Measurements from ENCODE around the gene TNFRSF1A.

Gene TNFRSF1A

GRCh38 chr12:6336889-6337853 lies 4.7 kb downstream of the TNFRSF1A start:
- DNase-seq = no peak

DNA sequence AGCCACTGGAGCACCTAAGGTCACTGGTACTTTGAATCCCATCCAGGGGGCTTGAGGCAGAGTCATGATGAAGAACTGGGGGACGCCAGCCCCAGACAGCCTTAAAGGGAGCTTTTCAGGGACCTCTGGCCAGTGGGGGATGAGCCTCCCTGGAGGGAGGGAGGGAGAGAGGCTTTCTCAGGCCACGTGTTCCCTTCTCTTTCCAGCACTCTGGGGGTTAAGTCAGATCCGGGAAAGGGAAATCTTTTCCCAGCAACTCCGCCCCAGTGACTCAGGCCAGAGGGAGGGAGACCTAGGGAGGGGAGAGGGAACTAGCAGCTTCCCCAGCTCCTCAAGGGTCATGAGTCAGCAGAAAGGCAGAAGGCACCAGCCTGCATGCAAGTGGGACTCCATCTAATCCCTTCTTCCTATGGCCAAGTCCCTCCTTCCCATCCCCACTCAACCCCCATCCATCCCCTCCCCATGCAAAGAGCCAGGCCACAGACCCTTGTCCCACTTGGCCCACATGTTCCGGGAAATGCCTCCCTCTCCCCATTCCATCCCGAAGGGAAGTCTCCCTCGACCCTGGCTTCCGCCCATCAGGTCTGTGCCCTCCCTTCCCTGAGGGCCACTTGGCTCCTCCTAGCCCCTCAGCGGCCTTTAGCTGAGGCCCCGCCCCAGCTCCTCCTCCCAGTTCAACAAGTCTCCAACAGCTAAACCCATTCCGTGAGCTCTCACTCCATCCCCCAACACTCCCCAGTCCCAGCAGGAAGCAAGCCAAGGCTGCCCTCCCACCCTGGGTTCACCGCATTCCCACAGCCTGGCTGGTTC lies 5.6 kb downstream of the TNFRSF1A start:
- peak; percentile 100 for DNase-seq

DNA sequence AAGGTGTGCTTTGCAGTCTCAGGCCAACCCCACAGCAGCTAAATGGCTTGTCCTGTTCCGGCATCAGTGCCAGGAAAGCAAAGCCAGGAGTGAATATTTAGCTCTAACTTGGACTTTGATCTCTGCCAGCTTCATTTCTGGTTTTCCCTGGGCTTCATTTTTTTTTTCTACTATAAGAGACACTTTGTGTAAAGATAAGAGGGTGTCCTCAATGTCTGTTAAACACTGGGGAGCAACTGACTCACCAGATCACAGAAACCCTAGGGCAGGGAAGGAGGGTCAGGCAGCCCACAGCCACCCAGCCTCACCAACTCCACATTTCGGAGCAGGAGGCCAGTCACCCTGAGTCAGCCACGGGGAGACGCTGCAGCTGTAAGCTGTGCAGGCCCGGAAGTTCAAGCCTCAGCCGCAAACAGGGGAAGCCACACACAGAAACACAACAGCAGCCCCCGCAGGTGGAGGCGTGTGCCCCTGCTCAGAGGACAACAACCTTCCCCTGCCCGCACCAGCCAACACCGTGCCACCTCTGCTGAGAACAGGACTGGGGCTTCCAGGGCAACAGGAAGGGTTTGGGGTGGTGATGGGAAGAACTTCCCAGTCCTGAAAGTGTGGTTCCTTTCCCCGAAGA lies 6.3 kb downstream of the TNFRSF1A start:
- peak; percentile 82 for DNase-seq

GRCh38 chr12:6334940-6335450 lies 6.9 kb downstream of the TNFRSF1A start:
- DNase-seq = no peak

- DNase-seq = no peak
These were observed 7.5 kb downstream of the TNFRSF1A start for GRCh38 chr12:6334359-6334758.

DNA sequence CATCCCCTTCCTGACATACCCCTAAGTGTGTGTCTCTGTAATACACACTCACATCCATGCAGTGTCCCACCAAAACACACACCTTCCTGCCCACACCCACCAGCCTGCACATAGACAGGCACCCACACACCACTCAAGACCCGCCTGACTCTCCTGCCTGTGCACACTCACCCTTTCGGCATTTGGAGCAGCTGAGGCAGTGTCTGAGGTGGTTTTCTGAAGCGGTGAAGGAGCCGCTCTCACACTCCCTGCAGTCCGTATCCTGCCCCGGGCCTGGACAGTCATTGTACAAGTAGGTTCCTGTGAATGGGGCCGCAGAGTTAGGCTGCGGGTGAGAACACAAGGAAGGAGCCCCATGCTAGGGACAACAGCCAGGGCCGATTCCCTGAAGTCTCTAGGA lies 8.3 kb downstream of the TNFRSF1A start:
- DNase-seq = peak; percentile 75

GRCh38 chr12:6333029-6333428 lies 8.8 kb downstream of the TNFRSF1A start:
- DNase-seq = no peak

DNA sequence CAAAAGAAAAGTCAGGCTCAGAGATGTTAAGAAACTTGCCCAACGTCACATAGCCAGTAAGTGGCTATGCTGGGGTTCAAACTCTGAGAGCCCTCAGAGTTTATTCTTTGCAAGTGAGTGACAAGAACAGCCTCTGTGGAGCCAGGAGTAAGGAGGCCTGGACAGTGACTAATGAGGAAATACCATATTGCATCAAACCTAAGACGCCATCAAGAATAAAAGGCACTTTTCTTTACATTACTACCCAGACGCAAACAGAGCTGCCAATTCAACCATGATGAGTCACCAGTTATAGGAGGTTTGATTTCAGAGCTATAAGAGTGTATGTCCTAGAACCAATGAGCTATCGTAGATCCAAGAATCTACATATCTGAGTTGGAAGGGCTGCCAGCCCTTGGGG lies 9.4 kb downstream of the TNFRSF1A start:
- peak; percentile 93 for DNase-seq

- DNase-seq = no peak
These were observed 10.7 kb downstream of the TNFRSF1A start for GRCh38 chr12:6330999-6331714.

- no peak for DNase-seq
These were observed 11.7 kb downstream of the TNFRSF1A start for GRCh38 chr12:6330192-6330591.

- no peak for DNase-seq
These were observed 12.2 kb downstream of the TNFRSF1A start for GRCh38 chr12:6329703-6330064.

DNA sequence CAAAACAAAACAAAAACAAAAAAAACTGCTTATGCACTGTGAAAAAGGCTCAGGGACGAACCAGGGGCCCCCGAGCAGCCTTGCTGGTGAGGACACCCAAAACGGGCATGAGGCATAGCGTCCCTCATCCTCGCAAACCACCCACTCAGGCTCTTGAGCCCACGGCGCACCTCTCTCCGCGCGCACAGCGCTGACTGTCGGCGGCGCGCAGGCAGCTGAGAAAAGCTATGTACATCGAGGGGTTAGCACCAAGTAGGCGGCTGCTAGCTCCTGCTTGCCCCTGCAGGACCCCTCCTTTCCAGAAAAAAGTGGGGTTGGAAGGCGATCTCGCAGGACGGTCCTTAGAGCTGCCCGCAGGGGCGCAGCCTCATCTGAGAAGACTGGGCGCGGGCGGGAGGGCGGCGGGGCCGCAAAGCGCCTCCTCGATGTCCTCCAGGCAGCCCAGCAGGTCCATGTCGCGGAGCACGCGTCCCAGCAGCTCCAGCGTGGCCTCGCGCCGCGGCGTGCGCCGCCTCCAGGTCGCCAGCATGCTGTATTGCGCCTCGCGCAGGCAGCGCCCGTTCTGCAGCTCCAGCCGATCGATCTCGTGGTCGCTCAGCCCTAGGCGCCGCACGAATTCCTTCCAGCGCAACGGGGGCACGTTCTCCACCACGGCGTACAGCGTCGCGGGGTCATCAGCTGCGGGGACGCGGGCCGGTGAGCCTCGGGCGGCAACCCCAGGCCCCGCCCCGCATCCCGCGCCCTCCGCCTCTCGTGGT lies 12.8 kb downstream of the TNFRSF1A start:
- no peak for DNase-seq

DNA sequence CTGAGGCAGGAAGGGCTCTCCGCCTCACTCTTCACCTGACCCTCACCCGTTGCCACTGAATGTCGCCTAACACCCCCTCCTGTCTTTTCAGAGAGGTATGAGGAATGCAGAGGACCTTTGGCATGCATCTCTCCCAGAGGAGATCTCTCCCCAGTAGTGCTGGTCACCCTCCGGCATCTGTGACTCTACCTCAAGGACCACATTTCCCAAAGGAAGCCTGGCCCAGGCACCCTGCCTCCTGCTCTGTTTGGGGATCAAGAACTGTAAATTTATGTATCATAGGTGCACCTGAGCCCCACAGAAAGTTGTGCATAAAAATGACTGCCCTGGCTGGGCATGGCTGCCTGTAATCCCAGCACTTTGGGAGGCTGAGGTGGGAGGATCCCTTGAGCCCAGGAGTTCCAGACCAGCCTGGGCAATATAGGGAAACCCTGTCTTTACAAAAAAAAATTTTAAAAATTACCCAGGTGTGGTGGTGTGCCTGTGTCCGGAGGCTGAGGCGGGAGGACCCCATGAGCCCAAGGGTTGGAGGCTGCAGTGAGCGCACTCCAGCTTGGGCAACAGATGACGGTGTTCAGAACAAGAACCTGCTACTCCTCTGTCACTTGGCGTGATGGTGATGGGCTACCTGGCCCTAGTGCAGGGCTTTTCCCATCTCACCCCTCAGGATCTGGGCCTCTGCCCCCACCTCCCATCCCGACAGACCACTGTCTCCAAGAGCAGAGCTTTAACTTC lies 13.7 kb downstream of the TNFRSF1A start:
- DNase-seq = no peak

DNA sequence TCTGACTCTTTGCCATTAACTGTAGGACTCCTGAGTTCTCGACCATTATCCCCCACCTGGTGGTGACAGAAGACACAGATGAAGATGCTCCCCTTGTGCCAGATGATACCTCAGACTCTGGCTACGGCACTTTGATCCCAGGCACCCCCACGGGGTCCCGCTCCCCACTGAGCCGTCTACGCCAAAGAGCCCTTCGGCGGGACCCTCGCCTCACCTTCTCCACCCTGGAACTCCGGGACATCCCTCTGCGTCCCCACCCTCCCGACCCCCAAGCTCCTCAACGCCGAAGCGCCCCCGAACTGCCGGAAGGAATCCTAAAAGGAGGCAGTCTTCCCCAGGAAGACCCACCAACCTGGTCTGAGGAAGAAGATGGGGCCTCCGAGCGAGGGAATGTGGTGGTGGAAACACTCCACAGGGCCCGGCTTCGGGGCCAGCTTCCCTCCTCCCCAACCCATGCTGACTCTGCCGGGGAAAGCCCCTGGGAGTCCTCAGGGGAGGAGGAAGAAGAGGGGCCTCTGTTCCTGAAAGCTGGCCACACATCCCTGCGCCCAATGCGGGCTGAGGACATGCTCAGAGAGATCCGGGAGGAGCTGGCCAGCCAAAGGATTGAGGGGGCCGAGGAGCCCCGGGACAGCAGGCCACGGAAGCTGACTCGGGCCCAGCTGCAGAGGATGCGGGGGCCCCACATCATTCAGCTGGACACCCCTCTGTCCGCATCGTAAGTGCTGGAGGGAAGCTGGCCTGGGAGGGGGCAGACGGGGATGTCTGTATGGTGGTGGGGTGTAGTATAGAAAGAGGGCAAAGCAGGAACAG lies 14.4 kb downstream of the TNFRSF1A start:
- DNase-seq = no peak

DNA sequence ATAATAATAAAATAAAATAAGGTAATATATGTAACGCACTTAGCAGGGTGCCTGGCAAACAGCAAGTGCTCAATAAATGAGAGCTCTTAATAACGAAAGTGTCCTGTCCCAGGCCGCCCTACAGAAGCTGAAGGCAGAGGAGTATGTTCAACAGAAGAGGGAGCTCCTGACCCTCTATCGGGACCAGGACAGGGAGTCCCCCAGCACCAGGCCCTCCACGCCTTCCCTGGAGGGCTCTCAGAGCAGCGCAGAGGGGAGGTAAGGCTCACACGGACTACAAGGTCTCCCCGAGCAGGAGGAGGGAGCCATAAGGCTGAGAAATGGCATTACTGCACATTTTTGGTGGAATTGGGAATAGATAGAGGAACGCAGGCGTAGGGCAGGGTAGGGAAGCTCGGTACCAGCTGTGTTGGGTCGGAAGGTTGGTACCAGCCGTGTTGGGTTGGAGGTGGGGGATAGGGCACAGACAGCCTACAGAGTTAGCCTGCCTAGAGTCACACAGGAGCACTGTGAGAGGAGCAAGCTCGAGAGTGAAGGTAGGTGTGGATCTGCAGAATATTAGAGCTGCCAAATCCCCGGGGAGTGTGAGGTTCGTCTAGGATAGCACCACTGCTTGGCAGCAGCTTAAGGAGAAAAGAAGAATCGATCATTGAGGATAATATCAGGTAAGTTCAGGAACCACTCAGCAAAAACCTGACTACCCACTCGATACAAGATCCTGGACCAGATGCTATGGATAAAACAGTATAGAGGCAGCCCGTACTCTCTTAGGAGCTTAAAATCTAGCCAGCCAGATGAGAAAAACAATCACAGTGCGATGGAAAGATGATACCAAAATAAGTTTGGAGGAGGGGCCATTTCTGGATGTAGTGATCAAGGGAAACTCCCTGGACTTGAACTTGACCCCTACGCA lies 15.3 kb downstream of the TNFRSF1A start:
- DNase-seq = peak; percentile 75

- no peak for DNase-seq
These were observed 16.7 kb downstream of the TNFRSF1A start for GRCh38 chr12:6324936-6325750.

DNA sequence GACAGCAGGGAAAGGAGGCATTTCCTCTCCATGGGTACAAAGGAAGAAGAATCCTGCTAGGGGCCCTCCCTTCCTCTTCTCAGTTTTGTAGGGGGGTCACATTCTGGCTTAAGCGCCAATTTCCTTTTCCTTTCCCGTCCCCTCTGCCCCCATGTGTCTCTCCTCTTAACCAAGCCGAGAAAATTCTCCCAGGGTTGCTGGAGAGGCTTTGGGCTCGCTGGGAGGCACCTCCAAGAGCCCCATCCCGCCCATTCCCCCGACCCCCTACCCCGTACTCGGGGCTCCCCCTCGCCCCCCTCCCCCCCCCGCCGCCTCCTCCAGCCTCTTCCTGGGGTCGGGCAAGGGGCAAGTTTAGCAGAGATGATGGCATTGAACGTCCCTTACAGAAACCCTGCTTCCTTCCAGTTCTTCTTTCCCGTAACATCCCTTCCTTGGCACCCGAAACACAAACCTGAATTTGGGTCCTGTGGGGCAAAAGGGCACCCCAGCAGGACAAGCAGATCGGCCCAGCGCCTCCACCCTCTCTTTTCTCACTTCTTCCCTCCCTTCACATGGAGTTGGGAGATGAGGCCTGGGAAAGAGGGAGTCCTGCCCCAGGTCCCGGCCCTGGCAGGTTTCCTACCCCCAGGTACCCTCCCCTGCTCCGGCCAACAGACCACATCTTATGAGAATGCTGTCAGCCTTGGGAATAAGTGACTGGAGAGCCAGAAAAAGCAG lies 17.7 kb downstream of the TNFRSF1A start:
- DNase-seq = no peak
